MM.1S (cell line): ENCODE measurements around the gene KLHL15.

ENCODE experiments used
- EZH2 ChIP-seq: fragments of 300-600 bp; sonication (generic); optimal IDR thresholded peaks from 2 replicates; pipeline ENCODE3; 2017; ENCODE audit warnings: low read depth, mild to moderate bottlenecking, antibody characterized with exemption, low read length, mixed read lengths
- EZH2phosphoT487 ChIP-seq: fragments of 300-600 bp; sonication (generic); IDR thresholded peaks from 2 replicates; pipeline ENCODE4 v1.6.1; 2018; ENCODE audit warnings: antibody characterized with exemption, low read length
- TF ChIP-seq, protein P1 (sequence below): fragments of 300-600 bp; sonication (generic); IDR thresholded peaks from 2 replicates; pipeline ENCODE4 v1.5.1; 2016; ENCODE audit warnings: antibody characterized with exemption, low read length, mixed read lengths

GRCh38 chrX:24019448-24019847 is 7.5 kb downstream of the KLHL15 start:
- TF ChIP-seq, protein P1, sequence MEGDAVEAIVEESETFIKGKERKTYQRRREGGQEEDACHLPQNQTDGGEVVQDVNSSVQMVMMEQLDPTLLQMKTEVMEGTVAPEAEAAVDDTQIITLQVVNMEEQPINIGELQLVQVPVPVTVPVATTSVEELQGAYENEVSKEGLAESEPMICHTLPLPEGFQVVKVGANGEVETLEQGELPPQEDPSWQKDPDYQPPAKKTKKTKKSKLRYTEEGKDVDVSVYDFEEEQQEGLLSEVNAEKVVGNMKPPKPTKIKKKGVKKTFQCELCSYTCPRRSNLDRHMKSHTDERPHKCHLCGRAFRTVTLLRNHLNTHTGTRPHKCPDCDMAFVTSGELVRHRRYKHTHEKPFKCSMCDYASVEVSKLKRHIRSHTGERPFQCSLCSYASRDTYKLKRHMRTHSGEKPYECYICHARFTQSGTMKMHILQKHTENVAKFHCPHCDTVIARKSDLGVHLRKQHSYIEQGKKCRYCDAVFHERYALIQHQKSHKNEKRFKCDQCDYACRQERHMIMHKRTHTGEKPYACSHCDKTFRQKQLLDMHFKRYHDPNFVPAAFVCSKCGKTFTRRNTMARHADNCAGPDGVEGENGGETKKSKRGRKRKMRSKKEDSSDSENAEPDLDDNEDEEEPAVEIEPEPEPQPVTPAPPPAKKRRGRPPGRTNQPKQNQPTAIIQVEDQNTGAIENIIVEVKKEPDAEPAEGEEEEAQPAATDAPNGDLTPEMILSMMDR, result no peak
- TF ChIP-seq EZH2 (no peak), EZH2phosphoT487 (no peak)
